Esophagus (tissue), 2 donors: Measurements from ENCODE around the gene RGPD3. TPM values are rescaled to one million over a fixed set of nuclear protein-coding genes. Genes with fewer than 3 reads are reported as not detected.
A peak's percentile ranks its signal among the peaks of the same experiment; 100 is the strongest.
"Not testable (repeated sequence)": the region's sequence is repeated elsewhere in the genome, so short reads cannot be mapped to it uniquely, and the experiment has no call there.

Source experiments
- H3K27ac ChIP-seq, 2 donors: one replicate each; pipeline ENCODE4 v1.5.1; 2013; ENCODE audit warnings: low read depth in 2 of 2, mild to moderate bottlenecking in 2 of 2, inconsistent platforms in 1 of 2, low read length in 1 of 2, moderate library complexity in 1 of 2
- H3K27me3 ChIP-seq, 2 donors: one replicate each; pipeline ENCODE4 v1.6.1; 2013; ENCODE audit warnings: low read length in 2 of 2, control low read depth in 1 of 2, mild to moderate bottlenecking in 1 of 2; ENCODE audit not compliant: insufficient read depth in 2 of 2, control insufficient read depth in 1 of 2
- H3K36me3 ChIP-seq, 2 donors: one replicate each; pipeline ENCODE4 v1.6.1; 2013; ENCODE audit warnings: low read length in 1 of 2; ENCODE audit not compliant: control insufficient read depth in 2 of 2, insufficient read depth in 2 of 2
- H3K4me1 ChIP-seq, 2 donors: one replicate each; pipeline ENCODE4 v1.6.1; 2013; ENCODE audit warnings: low read length in 1 of 2; ENCODE audit not compliant: control insufficient read depth in 2 of 2, insufficient read depth in 2 of 2
- H3K4me3 ChIP-seq, 2 donors: one replicate each; pipeline ENCODE4 v1.5.1; 2013; ENCODE audit warnings: low read length in 2 of 2, mild to moderate bottlenecking in 2 of 2, low read depth in 1 of 2, moderate library complexity in 1 of 2
- H3K9me3 ChIP-seq, 2 donors: one replicate each; pipeline ENCODE4 v1.6.1; 2013; ENCODE audit warnings: mild to moderate bottlenecking in 2 of 2, low read depth in 1 of 2, low read length in 1 of 2, moderate library complexity in 1 of 2; ENCODE audit not compliant: control insufficient read depth in 2 of 2, insufficient read depth in 1 of 2
- WGBS, 2 donors: extraction: QIAGEN DNeasy Blood & Tissue Kit; methylation state at CpG; one replicate each; pipeline ENCODE4 v1.1.7; 2013; 5-methylcytosine and 5-hydroxymethylcytosine counted together
- polyA plus RNA-seq, 2 donors: library from polyadenylated mRNA; stranded (reverse); fragments of 200-250 nt; gene quantifications; one replicate each; pipeline ENCODE4 v1.2.3, GENCODE V29; 2013
- donor health status: healthy with polysubstance abuse.
- donor health status: Bipolar disorder and iron deficiency.

Gene RGPD3
- polyA plus RNA-seq: under 1 TPM; 0.06 to 0.12 TPM

DNA sequence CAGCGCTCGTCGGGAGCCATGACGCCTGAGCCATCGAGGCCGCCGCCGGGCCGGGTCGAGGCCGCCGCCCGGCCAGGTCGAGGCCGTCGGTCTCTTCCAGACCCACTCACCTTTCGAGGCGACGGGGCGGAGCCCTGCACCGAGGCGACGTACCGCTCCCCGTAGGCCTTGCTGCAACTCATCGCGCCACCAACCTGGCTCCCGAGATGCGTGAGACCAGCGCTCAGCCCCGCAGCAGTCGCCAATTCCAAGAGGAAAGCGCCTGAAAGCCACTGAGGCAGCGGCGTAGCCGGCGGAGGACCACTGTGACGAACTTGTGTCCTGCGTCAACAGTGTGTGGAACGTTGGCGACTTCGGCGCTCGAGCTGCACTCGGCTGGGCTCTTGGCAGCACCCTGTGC is at the start of gene RGPD3:
RGPD3 (minus strand) TSS at position 307 of the 400 bp plus-strand sequence; CDS start at position 182, 125 bp downstream.
- H3K27ac ChIP-seq, H3K36me3 ChIP-seq, H3K4me3 ChIP-seq, H3K27me3 ChIP-seq, H3K9me3 ChIP-seq, H3K4me1 ChIP-seq: not testable (repeated sequence)
- 97 to 98% methylated on average over 45 of the region's 45 CpGs for WGBS, 2 donors

DNA sequence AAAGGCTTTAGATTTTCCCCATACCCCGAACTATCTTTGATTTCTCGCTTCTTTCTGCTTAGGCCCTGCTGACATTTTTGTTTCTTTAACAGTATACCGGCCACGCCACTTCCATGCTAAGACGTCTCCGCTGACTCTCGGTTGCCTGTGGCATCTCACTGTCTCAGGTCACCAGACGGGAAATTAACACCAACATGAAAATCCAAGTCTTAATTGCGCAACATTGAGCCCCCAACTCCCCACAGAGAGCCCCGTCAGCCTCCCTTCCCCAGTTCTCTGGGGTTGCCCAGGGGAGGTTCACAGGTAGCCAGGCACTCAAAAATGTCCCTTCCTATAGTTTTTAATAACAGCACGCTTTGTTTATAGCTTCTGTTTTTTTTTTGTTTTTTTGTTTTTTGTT is 49.1 kb upstream of the RGPD3 start:
- Histone ChIP-seq H3K36me3 (no peaks in the 10 kb centered on the region), H3K27me3 (no peaks in the 10 kb centered on the region), H3K4me3 (no peak overlapping the region), H3K9me3 (peaks cover 0 to 2% of the 10 kb centered on the region in 2 donors), H3K4me1 (no peaks in the 10 kb centered on the region), H3K27ac (no peak overlapping the region)
- WGBS, 2 donors: 94% methylated on average over 11 of the region's 11 CpGs

DNA sequence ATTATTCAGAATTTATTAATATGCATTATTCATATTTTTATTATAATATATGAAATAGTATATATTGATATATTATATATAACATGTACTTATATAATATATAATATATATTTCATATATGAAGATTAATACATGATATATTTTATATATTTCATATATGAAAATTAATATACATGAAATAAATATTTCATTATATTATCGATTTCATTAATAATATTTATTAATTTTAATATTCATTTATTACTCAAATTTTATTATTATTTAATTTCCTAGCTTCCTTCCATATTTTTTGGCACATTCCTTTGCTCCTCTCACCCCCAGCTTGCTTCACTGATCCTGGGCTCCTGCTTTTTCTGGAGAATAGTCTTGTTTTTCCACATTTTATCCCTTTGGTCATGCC is 48.7 kb upstream of the RGPD3 start:
- peaks cover 0 to 2% of the 10 kb centered on the region in 2 donors for H3K9me3 ChIP-seq
- no peaks in the 10 kb centered on the region for H3K4me1 ChIP-seq
- H3K36me3 ChIP-seq: no peaks in the 10 kb centered on the region
- H3K27me3 ChIP-seq: no peaks in the 10 kb centered on the region
- no peak overlapping the region for H3K4me3 ChIP-seq
- H3K27ac ChIP-seq: no peak overlapping the region
- 84 to 91% methylated on average over 1 of the region's 1 CpG for WGBS, 2 donors

DNA sequence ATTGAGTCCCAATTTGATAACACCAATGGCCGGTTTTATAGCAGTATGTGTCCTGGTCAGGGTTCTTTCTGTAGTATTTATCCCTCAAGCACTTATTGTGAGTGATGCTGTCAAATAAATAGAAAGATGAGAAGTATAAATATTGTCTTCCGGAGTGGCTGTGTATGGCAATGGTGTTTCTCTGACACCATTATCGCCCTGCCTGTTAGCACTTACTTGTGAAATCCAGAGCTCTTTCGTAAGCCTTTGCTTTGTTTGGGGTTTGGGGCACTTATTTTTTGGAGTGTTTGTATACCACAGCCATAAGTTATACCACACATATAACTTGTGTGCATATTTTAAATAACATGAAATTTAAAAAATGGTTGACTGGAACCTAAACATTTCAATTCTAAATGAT is 48.2 kb upstream of the RGPD3 start:
- Histone ChIP-seq H3K9me3 (peaks cover 0 to 2% of the 10 kb centered on the region in 2 donors), H3K4me1 (no peaks in the 10 kb centered on the region), H3K36me3 (no peaks in the 10 kb centered on the region), H3K4me3 (no peak overlapping the region), H3K27ac (no peak overlapping the region), H3K27me3 (no peaks in the 10 kb centered on the region)
- 81 to 92% methylated on average over 4 of the region's 4 CpGs for WGBS, 2 donors

DNA sequence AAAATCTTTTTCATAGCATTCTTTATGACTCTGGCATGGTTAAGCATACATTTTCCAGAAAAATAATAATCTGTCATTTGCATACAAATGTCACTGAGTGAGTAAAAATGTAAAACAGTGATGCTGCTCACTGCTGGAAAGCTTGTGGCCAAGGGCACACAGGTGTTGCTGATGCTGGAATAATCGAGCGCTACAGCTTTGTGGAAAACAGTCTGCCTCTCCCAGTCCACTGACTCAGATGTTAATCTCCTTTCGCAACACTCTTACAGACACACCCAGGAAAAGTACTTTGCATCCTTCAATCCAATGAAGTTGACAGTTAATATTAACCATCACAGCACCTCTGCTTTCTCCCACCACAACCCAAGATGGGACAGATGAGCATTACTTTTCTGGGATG is 46.6 kb upstream of the RGPD3 start:
- 43 to 45% methylated on average over 3 of the region's 3 CpGs for WGBS, 2 donors
- H3K4me1 ChIP-seq, H3K9me3 ChIP-seq, H3K36me3 ChIP-seq, H3K27me3 ChIP-seq, H3K27ac ChIP-seq, H3K4me3 ChIP-seq: not testable (repeated sequence)

DNA sequence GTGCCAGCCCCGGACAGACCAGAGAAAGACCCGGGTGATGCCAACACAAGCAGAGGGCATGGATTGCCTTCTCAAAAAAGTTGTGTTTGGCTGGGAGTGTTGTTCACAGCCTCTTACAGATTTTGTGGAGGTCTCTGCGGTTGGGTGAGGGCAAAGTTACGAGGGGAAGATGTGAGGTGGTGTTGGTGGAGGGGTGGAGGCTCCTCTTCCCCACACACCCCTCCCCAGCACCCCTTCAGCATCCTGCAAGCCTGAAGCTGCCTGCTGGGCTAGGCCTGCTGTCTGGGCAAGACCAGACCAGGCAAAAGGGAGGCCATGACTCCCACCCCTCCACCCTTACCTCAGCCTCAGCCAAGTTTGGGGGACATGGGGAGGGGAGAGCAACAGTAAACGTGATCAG is 45.2 kb upstream of the RGPD3 start:
- H3K27me3 ChIP-seq: not testable (repeated sequence)

DNA sequence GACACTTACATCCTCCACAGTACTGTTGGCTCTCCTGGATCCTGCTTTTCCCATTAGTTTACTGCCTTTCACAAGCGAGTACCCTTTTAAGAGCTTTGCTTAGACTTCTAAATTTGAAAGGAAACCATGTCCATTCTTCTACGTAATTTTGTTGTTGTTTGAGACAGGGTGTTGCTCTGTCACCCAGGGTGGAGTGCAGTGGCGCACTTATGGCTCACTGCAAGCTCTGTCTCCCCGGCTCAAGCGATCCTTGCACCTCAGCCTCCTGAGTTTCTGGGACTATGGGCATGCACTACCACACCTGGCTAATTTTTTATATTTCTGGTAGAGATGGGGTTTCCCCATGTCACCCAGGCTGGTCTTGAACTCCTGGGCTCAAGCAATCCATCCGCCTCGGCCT is 43.7 kb upstream of the RGPD3 start:
- H3K4me3 ChIP-seq, H3K36me3 ChIP-seq, H3K4me1 ChIP-seq, H3K27me3 ChIP-seq, H3K9me3 ChIP-seq: not testable (repeated sequence)
- peak overlapping the region; percentile 77 to 79 for H3K27ac ChIP-seq
- 70 to 72% methylated on average over 7 of the region's 7 CpGs for WGBS, 2 donors

More for the DNA sequence above, 45.2 kb upstream of the RGPD3 start:
- not testable (repeated sequence) for H3K27ac ChIP-seq, H3K36me3 ChIP-seq, H3K4me3 ChIP-seq, H3K4me1 ChIP-seq, H3K9me3 ChIP-seq
- WGBS, 2 donors: 83 to 87% methylated on average over 1 to 3 of the region's 5 CpGs

DNA sequence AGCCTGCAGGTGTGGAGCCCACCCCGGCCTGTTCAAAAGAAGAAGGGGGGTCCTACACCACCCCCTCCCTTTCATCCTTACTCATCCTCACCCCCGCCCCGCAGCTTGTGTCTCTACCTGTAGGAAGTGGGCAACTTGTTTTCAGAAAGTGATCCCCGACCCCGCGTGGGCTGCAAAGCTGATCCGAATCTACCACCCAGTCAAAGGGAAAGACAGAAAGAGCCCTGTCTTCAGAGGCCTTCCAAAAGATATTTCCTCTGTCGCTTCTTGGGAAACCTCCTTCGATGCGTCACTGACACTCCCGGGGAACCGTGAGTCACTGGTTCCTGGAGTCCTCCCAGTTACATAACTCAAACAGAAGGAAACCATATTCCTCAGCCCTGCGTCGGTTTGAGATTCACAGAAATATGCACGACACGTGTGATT is 43.3 kb upstream of the RGPD3 start:
- WGBS, 2 donors: 18 to 23% methylated on average over 8 to 11 of the region's 16 CpGs
- not testable (repeated sequence) for H3K4me1 ChIP-seq, H3K4me3 ChIP-seq, H3K27me3 ChIP-seq, H3K36me3 ChIP-seq, H3K9me3 ChIP-seq
- H3K27ac ChIP-seq: peak overlapping the region; percentile 77 to 79

DNA sequence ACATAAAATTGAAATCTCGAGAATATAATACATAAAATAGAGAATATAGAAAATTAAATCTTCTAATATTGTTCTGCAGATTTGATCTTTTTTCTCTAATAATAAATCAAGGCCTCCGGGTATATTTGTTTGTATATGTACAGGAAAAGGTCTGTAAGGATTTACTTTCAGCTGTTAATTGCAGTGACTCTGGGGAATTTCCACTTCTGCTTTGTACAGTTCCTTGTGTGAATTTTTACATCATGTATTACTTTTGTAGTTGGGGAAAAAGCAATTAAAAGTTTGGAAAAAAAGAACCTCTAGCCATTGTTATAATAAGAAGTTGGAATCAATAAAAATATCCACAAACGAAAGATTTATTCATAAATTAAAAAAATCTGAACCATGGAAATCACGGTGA is 42.6 kb upstream of the RGPD3 start:
- H3K27me3 ChIP-seq, H3K27ac ChIP-seq, H3K9me3 ChIP-seq, H3K36me3 ChIP-seq, H3K4me3 ChIP-seq, H3K4me1 ChIP-seq: not testable (repeated sequence)
- 74 to 79% methylated on average over 4 of the region's 4 CpGs for WGBS, 2 donors

DNA sequence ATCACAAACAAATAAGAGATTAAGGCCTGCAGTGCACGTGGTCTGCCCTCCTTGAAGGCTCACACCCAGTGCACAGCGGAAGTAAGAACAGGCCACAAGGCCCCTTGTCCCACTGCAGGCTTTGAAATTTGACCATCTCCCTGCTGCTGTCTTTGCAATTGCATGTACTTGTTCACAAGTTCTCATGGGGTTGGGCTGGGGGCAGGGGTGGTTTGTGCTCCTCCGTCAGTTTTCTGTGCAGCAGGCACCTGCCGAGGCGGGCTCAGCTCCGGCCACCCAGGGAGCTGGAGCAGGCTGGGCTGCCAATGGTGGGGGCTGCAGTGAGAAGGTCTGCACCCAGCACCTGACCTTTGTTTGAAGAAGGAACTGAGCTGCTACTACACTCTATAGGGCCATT is 41.2 kb upstream of the RGPD3 start:
- not testable (repeated sequence) for H3K27me3 ChIP-seq, H3K9me3 ChIP-seq, H3K27ac ChIP-seq, H3K4me1 ChIP-seq, H3K4me3 ChIP-seq, H3K36me3 ChIP-seq
- WGBS, 2 donors: 94 to 95% methylated on average over 6 of the region's 6 CpGs
